Stomach smooth muscle (tissue), 2 donors: Measurements from ENCODE around the gene AMHR2.

ENCODE experiments used
- H3K27ac ChIP-seq: one replicate; pipeline ENCODE4 v1.7.0; 2013; ENCODE audit warnings: mild to moderate bottlenecking, low read length, inconsistent platforms
- H3K27me3 ChIP-seq, 2 donors: one replicate each; pipeline ENCODE4 v1.7.0; 2013; ENCODE audit warnings: low read length in 2 of 2; ENCODE audit not compliant: insufficient read depth in 2 of 2, control insufficient read depth in 1 of 2
- H3K36me3 ChIP-seq, 2 donors: one replicate each; pipeline ENCODE4 v1.7.0; 2013; ENCODE audit warnings: low read length in 2 of 2; ENCODE audit not compliant: control insufficient read depth in 2 of 2, insufficient read depth in 2 of 2
- H3K4me1 ChIP-seq: one replicate; pipeline ENCODE4 v1.7.0; 2013; ENCODE audit warnings: low read length; ENCODE audit not compliant: control insufficient read depth, insufficient read depth
- H3K4me3 ChIP-seq, 2 donors: one replicate each; pipeline ENCODE4 v1.7.0; 2013; ENCODE audit warnings: low read length in 2 of 2
- H3K9ac ChIP-seq, 2 donors: one replicate each; pipeline ENCODE4 v1.7.0; 2013; ENCODE audit warnings: low read length in 2 of 2, mild to moderate bottlenecking in 1 of 2
- H3K9me3 ChIP-seq, 2 donors: one replicate each; pipeline ENCODE4 v1.7.0; 2013; ENCODE audit warnings: low read length in 2 of 2; ENCODE audit not compliant: control insufficient read depth in 2 of 2
- donor health status: healthy.
- donor health status: Pancreatic carcinoma.

Gene AMHR2

GRCh38 chr12:53466640-53467039, 43.0 kb downstream of the AMHR2 start:
- Histone ChIP-seq H3K27me3 (no peaks in the 10 kb centered on the region), H3K4me1 (peaks cover 12% of the 10 kb centered on the region), H3K36me3 (peaks cover 83 to 86% of the 10 kb centered on the region in 2 donors), H3K9ac (no peak overlapping the region), H3K4me3 (no peak overlapping the region), H3K27ac (no peak overlapping the region), H3K9me3 (no peaks in the 10 kb centered on the region)

- H3K27ac ChIP-seq, result no peak overlapping the region
- no peak overlapping the region for H3K9ac ChIP-seq
- H3K9me3 ChIP-seq, result no peaks in the 10 kb centered on the region
- H3K36me3 ChIP-seq, result peaks cover 83 to 86% of the 10 kb centered on the region in 2 donors
- H3K4me3 ChIP-seq, result no peak overlapping the region
- peaks cover 16% of the 10 kb centered on the region for H3K4me1 ChIP-seq
- H3K27me3 ChIP-seq, result no peaks in the 10 kb centered on the region
Observed at GRCh38 chr12:53467082-53467481, 43.4 kb downstream of the AMHR2 start.

DNA sequence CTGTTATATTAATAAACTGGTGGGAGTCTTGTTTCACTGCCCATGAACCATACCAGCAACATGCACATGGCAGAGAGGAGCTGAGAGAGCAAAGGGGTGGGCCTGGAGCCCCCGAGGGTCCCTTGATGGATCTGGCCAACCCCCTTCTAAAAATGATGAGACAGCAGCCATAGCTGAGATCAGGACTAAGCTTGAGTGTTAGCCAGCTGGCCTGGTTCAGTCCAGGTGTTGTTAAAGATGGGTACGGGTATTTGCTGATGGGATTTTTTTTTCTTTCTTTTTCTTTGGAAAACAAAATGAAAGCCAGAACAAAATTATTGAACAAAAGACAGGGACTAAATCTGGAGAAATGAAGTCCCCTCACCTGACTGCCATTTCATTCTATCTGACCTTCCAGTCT, 44.2 kb downstream of the AMHR2 start:
- peaks cover 84 to 86% of the 10 kb centered on the region in 2 donors for H3K36me3 ChIP-seq
- no peak overlapping the region for H3K9ac ChIP-seq
- H3K27me3 ChIP-seq, result no peaks in the 10 kb centered on the region
- H3K9me3 ChIP-seq, result no peaks in the 10 kb centered on the region
- no peak overlapping the region for H3K4me3 ChIP-seq
- H3K4me1 ChIP-seq, result peaks cover 13% of the 10 kb centered on the region
- H3K27ac ChIP-seq, result no peak overlapping the region

DNA sequence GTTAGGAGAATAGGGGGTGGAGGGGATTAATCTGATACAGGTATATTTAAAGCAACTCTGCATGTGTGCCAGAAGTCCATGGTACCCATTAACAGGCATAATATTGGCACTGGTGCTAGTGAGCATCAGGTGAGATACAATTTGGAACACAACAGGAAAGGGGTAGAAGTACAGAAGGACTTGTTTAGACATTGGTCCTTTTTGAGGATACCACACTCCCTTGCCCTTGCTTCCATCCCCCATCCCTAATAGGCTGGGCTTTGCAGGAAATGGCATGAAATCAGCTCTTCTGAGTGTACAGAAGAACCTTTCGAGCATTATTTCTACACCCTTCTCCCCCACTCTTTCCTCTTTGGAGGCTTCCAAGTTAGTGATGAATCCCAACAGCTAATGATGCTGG, 44.6 kb downstream of the AMHR2 start:
- H3K9me3 ChIP-seq, result no peaks in the 10 kb centered on the region
- no peak overlapping the region for H3K9ac ChIP-seq
- no peaks in the 10 kb centered on the region for H3K27me3 ChIP-seq
- peaks cover 11% of the 10 kb centered on the region for H3K4me1 ChIP-seq
- H3K36me3 ChIP-seq, result peaks cover 80 to 82% of the 10 kb centered on the region in 2 donors
- H3K4me3 ChIP-seq, result no peak overlapping the region
- no peak overlapping the region for H3K27ac ChIP-seq

DNA sequence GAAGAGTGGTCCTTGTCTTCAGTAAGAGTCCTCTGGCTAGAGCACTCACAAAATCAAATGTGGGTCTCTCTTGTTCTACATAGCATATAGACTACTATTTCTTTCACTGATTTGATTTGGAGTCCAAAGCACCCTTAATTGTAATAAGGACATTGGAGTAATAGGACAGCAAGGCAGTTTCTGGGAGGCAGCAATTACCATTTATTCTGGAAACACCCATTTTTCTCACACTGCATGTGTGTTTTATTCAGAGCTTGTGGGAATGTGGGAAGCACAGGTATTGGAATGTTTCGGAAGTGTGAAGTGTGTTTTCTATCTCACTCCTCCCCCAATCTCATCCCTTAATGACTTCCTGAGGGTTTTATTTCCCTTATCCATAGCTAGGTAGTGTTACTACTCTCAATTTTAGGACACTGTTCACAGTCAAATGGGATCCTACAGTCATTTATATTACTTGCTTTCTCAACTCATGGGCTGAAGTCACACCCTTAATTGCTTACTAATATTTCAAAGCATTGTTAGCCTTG, 48.5 kb downstream of the AMHR2 start:
- Histone ChIP-seq H3K4me3 (no peak overlapping the region), H3K9ac (no peak overlapping the region), H3K36me3 (peaks cover 74 to 85% of the 10 kb centered on the region in 2 donors), H3K4me1 (peaks cover 14% of the 10 kb centered on the region), H3K9me3 (no peaks in the 10 kb centered on the region), H3K27ac (no peak overlapping the region), H3K27me3 (no peaks in the 10 kb centered on the region)

GRCh38 chr12:53474077-53474476, 50.4 kb downstream of the AMHR2 start:
- H3K9ac ChIP-seq, result no peak overlapping the region
- no peaks in the 10 kb centered on the region for H3K27me3 ChIP-seq
- H3K4me1 ChIP-seq, result peaks cover 14% of the 10 kb centered on the region
- H3K4me3 ChIP-seq, result no peak overlapping the region
- peaks cover 58 to 71% of the 10 kb centered on the region in 2 donors for H3K36me3 ChIP-seq
- H3K27ac ChIP-seq, result no peak overlapping the region
- no peaks in the 10 kb centered on the region for H3K9me3 ChIP-seq

DNA sequence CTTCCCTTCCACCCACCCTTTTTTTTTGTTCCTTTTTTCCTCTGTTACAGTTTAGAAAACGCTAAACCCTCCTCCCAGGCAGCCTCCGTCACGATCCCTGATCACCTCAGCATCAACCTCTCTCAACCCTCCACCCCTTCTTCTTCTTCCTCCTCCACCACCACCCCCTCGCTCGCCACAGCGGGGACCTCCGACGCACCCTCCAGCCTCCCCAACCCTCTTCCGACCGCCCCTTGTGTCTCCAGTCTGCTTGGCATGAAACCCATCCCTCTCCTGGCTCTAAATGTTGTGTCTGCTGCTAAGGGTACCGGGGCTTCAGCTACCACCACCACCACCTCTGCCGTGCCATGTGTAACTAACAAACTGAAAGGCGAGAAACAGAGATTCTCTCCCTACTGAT, 51.2 kb downstream of the AMHR2 start:
- peaks cover 14% of the 10 kb centered on the region for H3K4me1 ChIP-seq
- H3K27me3 ChIP-seq, result no peaks in the 10 kb centered on the region
- H3K9me3 ChIP-seq, result no peaks in the 10 kb centered on the region
- no peak overlapping the region for H3K4me3 ChIP-seq
- H3K27ac ChIP-seq, result no peak overlapping the region
- peaks cover 55 to 65% of the 10 kb centered on the region in 2 donors for H3K36me3 ChIP-seq
- H3K9ac ChIP-seq, result no peak overlapping the region

DNA sequence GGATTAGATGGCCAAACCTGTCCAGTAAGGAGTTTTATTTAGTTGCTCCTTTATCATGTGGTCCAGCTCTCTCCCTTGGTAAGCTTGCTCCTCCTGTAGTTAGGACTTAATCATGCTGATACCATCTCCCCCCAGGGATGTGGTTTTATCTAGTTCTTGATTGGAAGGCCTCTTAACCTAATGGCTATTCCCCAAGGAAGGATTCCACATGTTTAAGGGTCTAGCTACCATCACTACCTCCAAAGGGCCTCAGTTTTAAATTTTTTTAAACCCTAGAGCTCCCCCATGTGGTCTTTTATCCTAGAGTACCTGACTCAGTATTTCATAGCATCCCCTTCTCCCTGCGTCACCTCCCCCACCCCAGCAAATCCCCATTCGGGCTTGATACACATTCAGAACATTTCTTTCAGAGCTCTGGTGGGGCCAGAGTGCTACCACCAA, 53.1 kb downstream of the AMHR2 start:
- peaks cover 57 to 67% of the 10 kb centered on the region in 2 donors for H3K36me3 ChIP-seq
- no peak overlapping the region for H3K27ac ChIP-seq
- peaks cover 11% of the 10 kb centered on the region for H3K4me1 ChIP-seq

DNA sequence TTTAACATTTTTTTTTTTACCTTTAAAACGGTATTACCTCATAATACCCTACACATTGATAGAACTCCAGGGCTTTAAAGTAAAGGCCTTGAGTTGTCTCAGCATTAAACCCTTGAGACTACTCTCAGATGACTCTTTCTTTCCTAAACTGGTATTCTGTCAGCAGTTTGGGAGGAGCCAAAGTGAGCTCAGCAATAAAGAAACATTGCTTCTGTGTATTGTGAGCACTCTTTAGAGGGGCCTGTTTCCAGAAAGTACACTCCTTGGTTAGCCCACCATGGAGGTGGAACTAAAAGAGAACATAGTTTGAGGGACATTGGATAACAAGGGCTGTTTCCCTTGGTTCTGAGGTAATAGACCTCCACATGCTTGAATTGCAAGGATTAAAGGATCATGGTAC, 55.2 kb downstream of the AMHR2 start:
- H3K27ac ChIP-seq, result no peak overlapping the region
- peaks cover 9% of the 10 kb centered on the region for H3K4me1 ChIP-seq
- H3K27me3 ChIP-seq, result no peaks in the 10 kb centered on the region
- H3K4me3 ChIP-seq, result no peak overlapping the region
- H3K9ac ChIP-seq, result no peak overlapping the region
- peaks cover 63 to 65% of the 10 kb centered on the region in 2 donors for H3K36me3 ChIP-seq
- H3K9me3 ChIP-seq, result no peaks in the 10 kb centered on the region

More for the DNA sequence above, 53.1 kb downstream of the AMHR2 start:
- H3K4me3 ChIP-seq, result no peak overlapping the region
- H3K27me3 ChIP-seq, result no peaks in the 10 kb centered on the region
- no peak overlapping the region for H3K9ac ChIP-seq
- H3K9me3 ChIP-seq, result no peaks in the 10 kb centered on the region

DNA sequence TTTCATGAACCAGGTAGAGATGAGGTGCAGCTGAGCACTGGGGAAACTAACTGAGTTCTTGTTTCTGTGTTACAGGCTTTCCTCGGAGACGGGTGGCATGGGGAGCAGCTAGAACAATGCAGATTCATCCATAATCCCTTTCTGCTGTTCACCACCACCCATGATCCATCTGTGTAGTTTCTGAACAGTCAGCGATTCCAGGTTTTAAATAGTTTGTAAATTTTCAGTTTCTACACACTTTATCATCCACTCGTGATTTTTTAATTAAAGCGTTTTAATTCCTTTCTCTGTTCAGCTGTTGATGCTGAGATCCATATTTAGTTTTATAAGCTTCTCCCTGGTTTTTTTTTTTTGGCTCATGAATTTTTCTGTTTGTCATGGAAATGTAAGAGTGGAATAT, 55.7 kb downstream of the AMHR2 start:
- Histone ChIP-seq H3K27ac (no peak overlapping the region), H3K9me3 (no peaks in the 10 kb centered on the region), H3K4me3 (no peak overlapping the region), H3K4me1 (peaks cover 9% of the 10 kb centered on the region), H3K9ac (no peak overlapping the region), H3K36me3 (peaks cover 61 to 69% of the 10 kb centered on the region in 2 donors), H3K27me3 (no peaks in the 10 kb centered on the region)

DNA sequence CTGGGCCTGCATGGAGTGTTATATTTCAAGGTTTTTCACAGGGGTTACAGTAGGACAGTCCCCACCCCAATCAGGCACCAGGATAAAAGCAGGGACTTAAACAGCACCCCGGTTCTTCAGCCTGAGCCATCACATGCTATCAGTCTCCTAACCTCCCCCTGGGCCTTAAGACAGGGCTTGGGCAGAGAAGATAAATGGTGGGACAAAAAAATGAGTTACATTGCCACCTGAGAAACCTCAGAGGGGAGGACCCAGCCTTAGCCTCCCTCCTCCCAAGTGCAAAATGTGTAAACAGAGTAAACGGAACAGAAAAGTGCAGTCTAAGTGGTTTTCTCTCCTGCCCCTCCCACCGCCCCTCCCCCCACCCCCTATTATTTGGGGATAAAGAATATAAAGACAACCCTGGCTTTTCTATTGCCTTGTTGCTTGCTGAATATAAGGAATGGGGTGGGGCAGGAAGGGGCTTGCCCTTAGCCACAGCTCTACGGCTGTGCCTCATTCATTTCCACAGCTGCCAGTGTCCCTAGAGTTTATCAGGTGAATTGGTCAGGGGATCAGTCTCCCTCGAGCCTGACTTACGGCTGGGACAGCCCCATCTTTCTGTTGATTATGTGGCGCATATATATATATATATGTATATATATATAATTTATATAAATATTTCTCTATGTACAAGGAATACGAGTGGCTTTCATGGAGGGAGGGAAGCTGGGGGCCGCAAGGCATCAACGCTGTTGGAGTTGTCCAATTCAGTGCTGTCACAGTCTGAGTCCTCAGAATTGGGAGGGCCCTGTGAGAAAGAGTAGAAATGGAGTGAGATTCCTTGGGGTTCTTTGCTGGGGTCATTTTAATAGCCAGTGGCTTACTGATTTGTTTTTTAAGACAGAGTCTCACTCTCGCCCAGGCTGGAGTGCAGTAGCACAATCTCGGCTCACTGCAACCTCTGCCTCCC, 57.1 kb downstream of the AMHR2 start:
- Histone ChIP-seq H3K27ac (no peak overlapping the region), H3K9ac (no peak overlapping the region), H3K4me1 (no peaks in the 10 kb centered on the region), H3K36me3 (peaks cover 51 to 67% of the 10 kb centered on the region in 2 donors), H3K9me3 (no peaks in the 10 kb centered on the region), H3K4me3 (no peak overlapping the region), H3K27me3 (no peaks in the 10 kb centered on the region)
